ENCODE data around the gene MAGI1. TPM values are rescaled to one million over a fixed set of nuclear protein-coding genes. Genes with fewer than 3 reads are reported as not detected.
"Not testable (repeated sequence)": the region's sequence is repeated elsewhere in the genome, so short reads cannot be mapped to it uniquely, and the experiment has no call there.

Gene MAGI1
- total and polyA plus RNA-seq, 4 donors, result 9.9 to 88.1 (median 24.6) TPM

DNA sequence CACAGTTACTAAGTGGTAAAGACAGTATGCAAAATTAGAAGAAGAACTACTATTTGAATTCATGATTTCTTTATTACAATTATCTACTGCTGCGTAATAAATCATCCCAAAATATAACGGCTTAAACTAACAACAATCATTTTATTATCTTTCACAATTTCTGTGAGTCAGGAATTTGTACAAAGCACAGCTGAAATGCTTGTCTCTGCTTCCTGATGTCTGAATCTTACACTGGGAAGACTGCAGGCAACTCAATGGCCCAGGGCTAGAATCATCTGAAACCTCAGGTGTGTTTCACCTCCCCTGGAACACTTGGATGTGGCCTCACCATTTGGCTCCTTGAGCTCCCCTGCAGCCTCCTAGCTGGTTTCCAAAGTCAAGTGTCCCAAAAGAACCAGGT, 145.1 kb downstream of the MAGI1 start:
- no peaks in the 10 kb centered on the region for H3K36me3 ChIP-seq (ENCODE audit: control insufficient read depth in 4 of 4, insufficient read depth in 4 of 4, low read length in 4 of 4)
- no peaks in the 10 kb centered on the region for H3K9me3 ChIP-seq (ENCODE audit: control insufficient read depth in 4 of 4, insufficient read depth in 3 of 4, low read length in 3 of 4)
- no peak overlapping the region for H3K9ac ChIP-seq (ENCODE audit: insufficient read depth in 1 of 2, low read length in 2 of 2)
- 84 to 92% methylated on average over 2 of the region's 2 CpGs for WGBS, 2 donors
- no peak overlapping the region for H3K4me3 ChIP-seq
- H3K27ac ChIP-seq (ENCODE audit: low read depth in 1 of 2, low read length in 1 of 2), result no peak overlapping the region
- TF ChIP-seq, protein P1, sequence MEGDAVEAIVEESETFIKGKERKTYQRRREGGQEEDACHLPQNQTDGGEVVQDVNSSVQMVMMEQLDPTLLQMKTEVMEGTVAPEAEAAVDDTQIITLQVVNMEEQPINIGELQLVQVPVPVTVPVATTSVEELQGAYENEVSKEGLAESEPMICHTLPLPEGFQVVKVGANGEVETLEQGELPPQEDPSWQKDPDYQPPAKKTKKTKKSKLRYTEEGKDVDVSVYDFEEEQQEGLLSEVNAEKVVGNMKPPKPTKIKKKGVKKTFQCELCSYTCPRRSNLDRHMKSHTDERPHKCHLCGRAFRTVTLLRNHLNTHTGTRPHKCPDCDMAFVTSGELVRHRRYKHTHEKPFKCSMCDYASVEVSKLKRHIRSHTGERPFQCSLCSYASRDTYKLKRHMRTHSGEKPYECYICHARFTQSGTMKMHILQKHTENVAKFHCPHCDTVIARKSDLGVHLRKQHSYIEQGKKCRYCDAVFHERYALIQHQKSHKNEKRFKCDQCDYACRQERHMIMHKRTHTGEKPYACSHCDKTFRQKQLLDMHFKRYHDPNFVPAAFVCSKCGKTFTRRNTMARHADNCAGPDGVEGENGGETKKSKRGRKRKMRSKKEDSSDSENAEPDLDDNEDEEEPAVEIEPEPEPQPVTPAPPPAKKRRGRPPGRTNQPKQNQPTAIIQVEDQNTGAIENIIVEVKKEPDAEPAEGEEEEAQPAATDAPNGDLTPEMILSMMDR (IDR thresholded peaks at IDR 0.05; ENCODE audit: control extremely low read depth, extremely low read depth), result no peak
- no peak for DNase-seq
- no peaks in the 10 kb centered on the region for H3K27me3 ChIP-seq (ENCODE audit: control insufficient read depth in 3 of 3, insufficient read depth in 3 of 3, low read length in 2 of 3)
- peaks cover 0 to 16% (median 0%) of the 10 kb centered on the region in 5 donors for H3K4me1 ChIP-seq (ENCODE audit: control insufficient read depth in 5 of 5, insufficient read depth in 5 of 5, low read length in 5 of 5)
- no peak for ATAC-seq (ENCODE audit: insufficient read depth, low FRiP score)

DNA sequence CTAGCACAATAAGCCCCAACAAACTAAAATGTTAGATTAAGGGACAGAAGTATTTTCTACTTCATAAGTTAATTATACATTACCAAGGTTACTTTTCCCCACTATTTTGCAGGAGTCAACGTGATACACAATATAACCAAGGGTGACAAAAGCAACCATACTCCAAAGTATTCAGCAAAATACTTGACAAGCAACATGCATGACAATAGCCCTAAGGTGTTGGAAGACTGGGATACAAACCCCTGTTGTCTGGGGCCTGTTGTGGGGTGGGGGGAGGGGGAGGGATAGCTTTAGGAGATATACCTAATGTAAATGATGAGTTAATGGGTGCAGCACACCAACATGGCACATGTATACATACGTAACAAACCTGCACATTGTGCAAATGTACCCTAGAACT, 147.2 kb downstream of the MAGI1 start:
- not testable (repeated sequence) for H3K27ac ChIP-seq (ENCODE audit: low read depth in 1 of 2, low read length in 1 of 2); DNase-seq; ATAC-seq (ENCODE audit: insufficient read depth, low FRiP score); H3K9me3 ChIP-seq (ENCODE audit: control insufficient read depth in 4 of 4, insufficient read depth in 3 of 4, low read length in 3 of 4); H3K36me3 ChIP-seq (ENCODE audit: control insufficient read depth in 4 of 4, insufficient read depth in 4 of 4, low read length in 4 of 4); H3K27me3 ChIP-seq (ENCODE audit: control insufficient read depth in 3 of 3, insufficient read depth in 3 of 3, low read length in 2 of 3); H3K4me3 ChIP-seq; H3K9ac ChIP-seq (ENCODE audit: insufficient read depth in 1 of 2, low read length in 2 of 2)
- WGBS, 2 donors, result 91 to 95% methylated on average over 2 of the region's 2 CpGs
- H3K4me1 ChIP-seq (ENCODE audit: control insufficient read depth in 5 of 5, insufficient read depth in 5 of 5, low read length in 5 of 5), result peaks cover 0 to 18% (median 0%) of the 10 kb centered on the region in 5 donors

DNA sequence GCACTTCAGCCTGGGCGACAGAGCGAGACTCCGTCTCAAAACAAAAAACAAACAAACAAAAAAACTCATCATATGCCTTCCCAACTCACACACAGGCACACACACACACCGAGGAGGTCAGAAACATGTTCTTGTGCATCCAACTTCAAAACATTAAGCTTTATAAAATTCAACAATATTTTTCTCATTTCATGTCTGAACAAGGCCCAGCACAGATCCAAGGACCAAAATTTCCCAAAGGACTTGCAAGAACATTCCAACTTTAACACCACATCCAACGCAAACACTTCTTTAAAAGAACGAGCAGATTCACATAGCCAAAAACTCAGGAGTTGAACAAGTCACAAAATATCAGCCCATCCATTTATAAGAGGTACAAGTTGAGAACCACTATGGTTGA, 148.4 kb downstream of the MAGI1 start:
- no peak overlapping the region for H3K4me3 ChIP-seq
- WGBS, 2 donors, result 91 to 92% methylated on average over 6 of the region's 6 CpGs
- no peaks in the 10 kb centered on the region for H3K36me3 ChIP-seq (ENCODE audit: control insufficient read depth in 4 of 4, insufficient read depth in 4 of 4, low read length in 4 of 4)
- H3K9me3 ChIP-seq (ENCODE audit: control insufficient read depth in 4 of 4, insufficient read depth in 3 of 4, low read length in 3 of 4), result no peaks in the 10 kb centered on the region
- H3K27me3 ChIP-seq (ENCODE audit: control insufficient read depth in 3 of 3, insufficient read depth in 3 of 3, low read length in 2 of 3), result no peaks in the 10 kb centered on the region
- ATAC-seq (ENCODE audit: insufficient read depth, low FRiP score) (no peak), DNase-seq (no peak)
- H3K27ac ChIP-seq (ENCODE audit: low read depth in 1 of 2, low read length in 1 of 2), result no peak overlapping the region
- peaks cover 0 to 18% (median 0%) of the 10 kb centered on the region in 5 donors for H3K4me1 ChIP-seq (ENCODE audit: control insufficient read depth in 5 of 5, insufficient read depth in 5 of 5, low read length in 5 of 5)
- TF ChIP-seq, protein P1 (IDR thresholded peaks at IDR 0.05; ENCODE audit: control extremely low read depth, extremely low read depth), result no peak
- H3K9ac ChIP-seq (ENCODE audit: insufficient read depth in 1 of 2, low read length in 2 of 2), result no peak overlapping the region

DNA sequence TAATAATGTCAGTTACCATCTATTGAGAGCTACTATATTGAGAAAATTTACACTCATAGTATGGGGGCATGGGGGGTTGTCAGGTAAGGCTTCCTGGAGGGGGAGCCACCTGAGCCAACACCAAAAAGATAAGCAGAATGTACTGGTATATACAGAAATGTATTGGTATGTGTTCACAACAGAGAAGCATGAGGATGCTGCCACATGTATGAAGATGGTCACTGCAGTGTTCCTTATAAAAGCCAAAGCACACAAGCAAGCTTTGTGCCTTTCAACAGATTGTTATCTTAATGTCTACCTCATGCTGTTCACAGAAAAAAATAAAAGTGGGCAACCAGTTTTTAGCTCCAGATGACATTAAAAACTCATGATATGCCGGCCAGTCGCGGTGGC, 149.0 kb downstream of the MAGI1 start:
- H3K4me3 ChIP-seq, result no peak overlapping the region
- TF ChIP-seq, protein P1 (IDR thresholded peaks at IDR 0.05; ENCODE audit: control extremely low read depth, extremely low read depth), result no peak
- DNase-seq (no peak), ATAC-seq (ENCODE audit: insufficient read depth, low FRiP score) (no peak)
- peak overlapping the region in 1 of 2 donors; percentile 89 for H3K27ac ChIP-seq (ENCODE audit: low read depth in 1 of 2, low read length in 1 of 2)
- no peaks in the 10 kb centered on the region for H3K36me3 ChIP-seq (ENCODE audit: control insufficient read depth in 4 of 4, insufficient read depth in 4 of 4, low read length in 4 of 4)
- WGBS, 2 donors, result 92 to 98% methylated on average over 3 of the region's 3 CpGs
- H3K27me3 ChIP-seq (ENCODE audit: control insufficient read depth in 3 of 3, insufficient read depth in 3 of 3, low read length in 2 of 3), result no peaks in the 10 kb centered on the region
- H3K9ac ChIP-seq (ENCODE audit: insufficient read depth in 1 of 2, low read length in 2 of 2), result no peak overlapping the region
- no peaks in the 10 kb centered on the region for H3K9me3 ChIP-seq (ENCODE audit: control insufficient read depth in 4 of 4, insufficient read depth in 3 of 4, low read length in 3 of 4)
- H3K4me1 ChIP-seq (ENCODE audit: control insufficient read depth in 5 of 5, insufficient read depth in 5 of 5, low read length in 5 of 5), result peaks cover 0 to 14% (median 0%) of the 10 kb centered on the region in 5 donors

Measured in lung (tissue), 12 donors.